Measurements from ENCODE around the gene HSPA8. TPM values are rescaled to one million over a fixed set of nuclear protein-coding genes. Genes with fewer than 3 reads are reported as not detected.

HSPA8 gene
- total RNA-seq, 1 experiment from 2014 or later = 1,301 TPM

DNA sequence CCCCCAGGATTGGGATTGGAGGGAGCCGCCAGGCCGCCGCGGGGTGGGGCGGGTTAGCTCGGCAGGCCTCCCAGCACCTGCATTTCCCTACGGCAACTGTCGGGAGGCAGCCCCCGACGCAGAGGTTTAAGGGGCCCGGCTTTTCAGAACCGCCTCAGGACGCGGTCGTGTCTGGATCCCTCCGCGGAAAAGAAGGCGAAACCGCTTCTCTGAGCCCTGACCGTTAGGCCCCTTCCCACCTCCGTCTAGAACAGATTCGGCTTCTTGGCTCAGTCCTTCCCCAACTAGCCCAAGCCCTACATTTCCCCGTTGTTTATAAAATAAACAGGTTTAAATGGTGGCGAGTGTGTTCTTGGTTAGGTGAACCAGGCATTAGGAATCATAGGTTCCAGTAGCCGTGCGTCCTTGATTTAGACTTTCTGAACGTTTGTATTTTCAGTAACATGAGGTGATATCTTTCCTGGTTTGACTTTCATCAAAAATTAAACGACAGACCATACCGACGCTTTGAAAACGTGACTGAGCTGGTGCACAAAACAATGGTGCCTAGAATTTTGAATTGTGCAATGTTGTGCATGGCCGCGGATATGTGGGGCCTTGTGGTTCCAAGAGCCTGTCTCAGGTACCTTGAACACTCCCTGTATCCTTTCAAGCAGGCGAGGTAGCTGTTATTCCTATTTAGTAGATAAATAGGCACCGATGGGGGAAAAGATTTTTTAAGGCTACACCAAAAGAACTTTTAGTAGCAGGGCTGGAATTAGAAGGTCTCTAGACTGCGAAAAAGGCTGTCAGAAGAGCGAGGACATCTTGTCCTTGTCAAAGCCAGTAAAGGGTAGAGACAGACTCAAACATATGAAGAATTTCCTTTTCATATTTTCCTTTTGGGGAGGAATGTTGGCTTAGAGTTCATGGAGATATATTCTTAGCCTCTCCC is 1.2 kb upstream of the HSPA8 start:
- no peak for DNase-seq (ENCODE audit: low read depth, low spot score)
- ATAC-seq = peak; percentile 9
- Histone ChIP-seq H3K9me3 (ENCODE audit: control insufficient read depth in 1 of 2, insufficient read depth in 1 of 2, low read depth in 1 of 2, low read length in 2 of 2) (no peaks in the 10 kb centered on the region), H3K36me3 (ENCODE audit: control insufficient read depth in 1 of 2, insufficient read depth in 2 of 2, low read length in 2 of 2) (peaks cover 17 to 43% of the 10 kb centered on the region in 2 experiments), H3K27me3 (ENCODE audit: insufficient read depth, low read length) (no peaks in the 10 kb centered on the region), H3K9me2 (ENCODE audit: insufficient read depth) (no peaks in the 10 kb centered on the region), H3K9ac (ENCODE audit: low read length) (peak overlapping the region; percentile 100), H4K20me1 (ENCODE audit: insufficient read depth) (peaks cover 30% of the 10 kb centered on the region; the same call in 1 of the 2 replicates), H3K4me1 (ENCODE audit: control insufficient read depth in 1 of 2, insufficient read depth in 2 of 2, low read length in 2 of 2) (peaks cover 18 to 33% of the 10 kb centered on the region in 2 experiments), H3K79me2 (ENCODE audit: insufficient read depth, low read length) (peaks cover 82% of the 10 kb centered on the region), H3K4me3 (replicated peaks in 1 of 2; ENCODE audit: low read depth in 1 of 2, low read length in 2 of 2) (peak overlapping the region; percentile 62 to 97), H3K4me2 (ENCODE audit: low read length) (peak overlapping the region; percentile 85), H2AFZ (ENCODE audit: low read depth, low read length, poor library complexity, severe bottlenecking) (no peak overlapping the region), H3K27ac (ENCODE audit: low read depth, low read length) (peak overlapping the region; percentile 98)
- ChIA-PET CTCF (interaction anchor here (1.0 to 1.1 kb wide), 2 partner anchors 9 to 212 kb away, joined by 3 to 13 read pairs; no protein-coding TSS in a partner anchor), POLR2A (interaction anchor here (0.9 to 1.6 kb wide), 4 partner anchors 9 to 209 kb away, joined by 4 to 8 read pairs (median 5); no protein-coding TSS in a partner anchor), RAD21 (ENCODE audit: low non-redundant PET in 1 of 2, low total read pairs in 2 of 2, uncharacterized antibody in 2 of 2, unreplicated experiment in 2 of 2) (no interaction called here)
- intact Hi-C loops (cut with micrococcal nuclease) = no loop called here
- BruUV-seq (replicated peaks) = TSS peak; percentile 68
- TF ChIP-seq EZH2phosphoT487 (IDR thresholded peaks at IDR 0.05; ENCODE audit: borderline replicate concordance) (no peak), CBX3 (IDR thresholded peaks at IDR 0.05; ENCODE audit: low read depth) (no peak), EGR1 (IDR thresholded peaks at IDR 0.05; ENCODE audit: low read depth) (no peak), ZFX (IDR thresholded peaks at IDR 0.05) (peak; percentile 80), POLR2AphosphoS5 (IDR thresholded peaks at IDR 0.05; ENCODE audit: low read depth, low read length) (peak; percentile 17; the same call in 1 of the 2 replicates), SIN3A (IDR thresholded peaks at IDR 0.05; ENCODE audit: low read depth) (0 out of 2 replicates have a peak, but pooled peaks have one; percentile 40), FOSL1 (IDR thresholded peaks at IDR 0.05; ENCODE audit: low read depth) (no peak), ELF1 (IDR thresholded peaks at IDR 0.05; ENCODE audit: borderline replicate concordance, low read depth) (no peak), YY1 (IDR thresholded peaks at IDR 0.05; ENCODE audit: extremely low read depth, insufficient replicate concordance, low read depth, low read length) (peak; percentile 47), TCF7L2 (IDR thresholded peaks at IDR 0.05; ENCODE audit: borderline replicate concordance, extremely low read depth, insufficient read depth, insufficient read length) (no peak), JUND (IDR thresholded peaks at IDR 0.05) (no peak), CEBPB (IDR thresholded peaks at IDR 0.05; ENCODE audit: low read depth) (peak; percentile 71; the same call in 1 of the 2 replicates), SRF (IDR thresholded peaks at IDR 0.05; ENCODE audit: low read depth) (no peak), RAD21 (IDR thresholded peaks at IDR 0.05; ENCODE audit: low read depth) (no peak), POLR2A (IDR thresholded peaks at IDR 0.05; ENCODE audit: borderline replicate concordance, extremely low read depth, insufficient read depth, insufficient read length) (no peak)
- TF ChIP-seq, protein P1, sequence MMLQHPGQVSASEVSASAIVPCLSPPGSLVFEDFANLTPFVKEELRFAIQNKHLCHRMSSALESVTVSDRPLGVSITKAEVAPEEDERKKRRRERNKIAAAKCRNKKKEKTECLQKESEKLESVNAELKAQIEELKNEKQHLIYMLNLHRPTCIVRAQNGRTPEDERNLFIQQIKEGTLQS (IDR thresholded peaks at IDR 0.05) = no peak
- TF ChIP-seq, protein P2, sequence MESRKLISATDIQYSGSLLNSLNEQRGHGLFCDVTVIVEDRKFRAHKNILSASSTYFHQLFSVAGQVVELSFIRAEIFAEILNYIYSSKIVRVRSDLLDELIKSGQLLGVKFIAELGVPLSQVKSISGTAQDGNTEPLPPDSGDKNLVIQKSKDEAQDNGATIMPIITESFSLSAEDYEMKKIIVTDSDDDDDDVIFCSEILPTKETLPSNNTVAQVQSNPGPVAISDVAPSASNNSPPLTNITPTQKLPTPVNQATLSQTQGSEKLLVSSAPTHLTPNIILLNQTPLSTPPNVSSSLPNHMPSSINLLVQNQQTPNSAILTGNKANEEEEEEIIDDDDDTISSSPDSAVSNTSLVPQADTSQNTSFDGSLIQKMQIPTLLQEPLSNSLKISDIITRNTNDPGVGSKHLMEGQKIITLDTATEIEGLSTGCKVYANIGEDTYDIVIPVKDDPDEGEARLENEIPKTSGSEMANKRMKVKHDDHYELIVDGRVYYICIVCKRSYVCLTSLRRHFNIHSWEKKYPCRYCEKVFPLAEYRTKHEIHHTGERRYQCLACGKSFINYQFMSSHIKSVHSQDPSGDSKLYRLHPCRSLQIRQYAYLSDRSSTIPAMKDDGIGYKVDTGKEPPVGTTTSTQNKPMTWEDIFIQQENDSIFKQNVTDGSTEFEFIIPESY (IDR thresholded peaks at IDR 0.05; ENCODE audit: extremely low read depth, insufficient replicate concordance, low read length) = no peak
- TF ChIP-seq, protein P3, sequence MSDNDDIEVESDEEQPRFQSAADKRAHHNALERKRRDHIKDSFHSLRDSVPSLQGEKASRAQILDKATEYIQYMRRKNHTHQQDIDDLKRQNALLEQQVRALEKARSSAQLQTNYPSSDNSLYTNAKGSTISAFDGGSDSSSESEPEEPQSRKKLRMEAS (IDR thresholded peaks at IDR 0.05) = no peak
- TF ChIP-seq, protein P4, sequence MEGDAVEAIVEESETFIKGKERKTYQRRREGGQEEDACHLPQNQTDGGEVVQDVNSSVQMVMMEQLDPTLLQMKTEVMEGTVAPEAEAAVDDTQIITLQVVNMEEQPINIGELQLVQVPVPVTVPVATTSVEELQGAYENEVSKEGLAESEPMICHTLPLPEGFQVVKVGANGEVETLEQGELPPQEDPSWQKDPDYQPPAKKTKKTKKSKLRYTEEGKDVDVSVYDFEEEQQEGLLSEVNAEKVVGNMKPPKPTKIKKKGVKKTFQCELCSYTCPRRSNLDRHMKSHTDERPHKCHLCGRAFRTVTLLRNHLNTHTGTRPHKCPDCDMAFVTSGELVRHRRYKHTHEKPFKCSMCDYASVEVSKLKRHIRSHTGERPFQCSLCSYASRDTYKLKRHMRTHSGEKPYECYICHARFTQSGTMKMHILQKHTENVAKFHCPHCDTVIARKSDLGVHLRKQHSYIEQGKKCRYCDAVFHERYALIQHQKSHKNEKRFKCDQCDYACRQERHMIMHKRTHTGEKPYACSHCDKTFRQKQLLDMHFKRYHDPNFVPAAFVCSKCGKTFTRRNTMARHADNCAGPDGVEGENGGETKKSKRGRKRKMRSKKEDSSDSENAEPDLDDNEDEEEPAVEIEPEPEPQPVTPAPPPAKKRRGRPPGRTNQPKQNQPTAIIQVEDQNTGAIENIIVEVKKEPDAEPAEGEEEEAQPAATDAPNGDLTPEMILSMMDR (IDR thresholded peaks at IDR 0.05 in 2 of 3, conservative IDR thresholded peaks at IDR 0.05 in 1 of 3; ENCODE audit: borderline replicate concordance in 1 of 3, insufficient read depth in 1 of 3, low read depth in 2 of 3, low read length in 2 of 3) = no peak
